ENCODE data around the gene CEMIP. TPM values are rescaled to one million over a fixed set of nuclear protein-coding genes. Genes with fewer than 3 reads are reported as not detected.

The CEMIP gene
- total RNA-seq, 6 donors from 2014 or later: 0.59 to 38.8 (median 5.7) TPM

- DNase-seq (no peak), ATAC-seq (ENCODE audit: low FRiP score in 2 of 2) (no peak)
- Histone ChIP-seq H3K4me1 (peaks cover 0 to 10% (median 4%) of the 10 kb centered on the region in 4 donors), H3K9me3 (no peaks in the 10 kb centered on the region), H3K27ac (no peak overlapping the region), H3K27me3 (no peaks in the 10 kb centered on the region), H3K4me3 (no peak overlapping the region), H3K36me3 (no peaks in the 10 kb centered on the region)
- WGBS, 2 donors: 87 to 96% methylated on average over 5 of the region's 5 CpGs
- TF ChIP-seq POLR2AphosphoS5 (IDR thresholded peaks at IDR 0.05): no peak
Measured at GRCh38 chr15:80841541-80841940, 62.4 kb downstream of the CEMIP start.

GRCh38 chr15:80844011-80844732 is 65.0 kb downstream of the CEMIP start:
- Histone ChIP-seq H3K4me3 (no peak overlapping the region), H3K4me1 (peaks cover 0 to 8% (median 2%) of the 10 kb centered on the region in 4 donors), H3K36me3 (no peaks in the 10 kb centered on the region), H3K27ac (no peak overlapping the region), H3K9me3 (no peaks in the 10 kb centered on the region), H3K27me3 (no peaks in the 10 kb centered on the region)
- DNase-seq (peak in 1 of 2 donors; percentile 68), ATAC-seq (ENCODE audit: low FRiP score in 2 of 2) (no peak)
- WGBS, 2 donors: 11 to 87% methylated on average over 1 to 11 of the region's 11 CpGs
- no peak for TF ChIP-seq POLR2A (IDR thresholded peaks at IDR 0.05)
- no peak for TF ChIP-seq CTCF (IDR thresholded peaks at IDR 0.05)
- no peak for TF ChIP-seq POLR2AphosphoS5 (IDR thresholded peaks at IDR 0.05)
- no peak for TF ChIP-seq EP300 (IDR thresholded peaks at IDR 0.05)

GRCh38 chr15:80846031-80846815 is 67.1 kb downstream of the CEMIP start:
- TF ChIP-seq CTCF (IDR thresholded peaks at IDR 0.05): no peak
- no peak for TF ChIP-seq EP300 (IDR thresholded peaks at IDR 0.05)
- no peak for TF ChIP-seq POLR2AphosphoS5 (IDR thresholded peaks at IDR 0.05)
- TF ChIP-seq POLR2A (IDR thresholded peaks at IDR 0.05): no peak
- Histone ChIP-seq H3K27me3 (no peaks in the 10 kb centered on the region), H3K4me1 (peaks cover 0 to 9% (median 0%) of the 10 kb centered on the region in 4 donors), H3K36me3 (no peaks in the 10 kb centered on the region), H3K9me3 (no peaks in the 10 kb centered on the region), H3K4me3 (no peak overlapping the region), H3K27ac (no peak overlapping the region)
- DNase-seq: no peak
- WGBS, 2 donors: 76 to 78% methylated on average over 9 to 11 of the region's 11 CpGs
- ATAC-seq (ENCODE audit: low FRiP score in 2 of 2): no peak

DNA sequence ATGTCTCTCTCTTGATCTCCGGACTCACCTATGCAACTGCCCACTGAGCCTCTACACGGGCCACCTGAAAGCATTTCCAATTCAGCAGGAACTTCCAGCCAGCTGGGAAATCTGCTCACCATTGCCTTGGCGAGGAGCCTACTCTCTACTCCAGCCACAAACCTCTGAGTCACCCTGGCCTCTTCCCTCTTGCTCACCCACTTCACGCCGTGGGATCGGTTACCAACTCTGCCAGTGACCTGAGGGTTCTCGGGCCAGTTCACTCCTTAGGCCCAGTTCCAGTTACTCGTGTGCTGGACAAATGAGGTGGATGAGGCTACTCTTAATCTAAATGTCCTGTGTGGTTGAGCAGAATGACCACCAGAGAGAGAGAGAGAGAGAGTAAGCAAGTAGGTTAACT is 70.1 kb downstream of the CEMIP start:
- DNase-seq (peak in 1 of 2 donors; percentile 88), ATAC-seq (ENCODE audit: low FRiP score in 2 of 2) (peak; percentile 72 to 74)
- Histone ChIP-seq H3K9me3 (no peaks in the 10 kb centered on the region), H3K27me3 (no peaks in the 10 kb centered on the region), H3K4me3 (no peak overlapping the region), H3K4me1 (peaks cover 0 to 23% (median 11%) of the 10 kb centered on the region in 4 donors), H3K36me3 (no peaks in the 10 kb centered on the region), H3K27ac (no peak overlapping the region)
- TF ChIP-seq CTCF (IDR thresholded peaks at IDR 0.05) (no peak), EP300 (IDR thresholded peaks at IDR 0.05) (peak in 1 of 4 donors; percentile 30), POLR2AphosphoS5 (IDR thresholded peaks at IDR 0.05) (peak in 1 of 2 donors; percentile 42)
- WGBS, 2 donors: 36 to 54% methylated on average over 7 to 8 of the region's 8 CpGs

DNA sequence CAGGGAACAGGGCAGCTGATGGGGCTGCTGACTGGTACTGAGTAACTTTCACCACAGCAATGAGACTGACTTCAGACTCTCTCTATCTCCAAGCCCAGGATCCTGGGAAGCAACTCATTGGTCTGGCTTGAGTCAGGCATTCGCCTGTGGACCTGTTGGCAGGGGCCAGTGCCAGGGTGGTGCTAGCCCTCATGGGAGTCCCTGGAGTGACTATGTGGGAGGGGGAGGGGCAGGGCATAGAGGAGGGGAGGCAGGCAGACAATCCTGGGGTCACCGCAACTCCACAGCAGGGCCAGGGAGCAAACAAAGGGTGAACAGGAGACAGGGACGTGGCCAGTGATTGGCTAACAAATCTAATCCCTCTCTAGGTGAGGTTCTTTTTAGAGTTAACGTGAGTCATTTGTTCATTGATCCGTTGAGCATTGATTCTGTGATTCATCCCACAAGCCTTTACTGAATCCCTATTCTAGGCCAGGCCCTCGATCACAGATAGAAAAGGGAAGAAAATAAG is 71.8 kb downstream of the CEMIP start:
- TF ChIP-seq POLR2AphosphoS5 (IDR thresholded peaks at IDR 0.05) (no peak), CTCF (IDR thresholded peaks at IDR 0.05) (no peak), POLR2A (IDR thresholded peaks at IDR 0.05) (no peak)
- peaks cover 0 to 23% (median 12%) of the 10 kb centered on the region in 4 donors for H3K4me1 ChIP-seq

More for the DNA sequence above, 71.8 kb downstream of the CEMIP start:
- 87 to 96% methylated on average over 5 to 6 of the region's 6 CpGs for WGBS, 2 donors
- Histone ChIP-seq H3K9me3 (no peaks in the 10 kb centered on the region), H3K27ac (no peak overlapping the region), H3K4me3 (no peak overlapping the region), H3K36me3 (no peaks in the 10 kb centered on the region), H3K27me3 (no peaks in the 10 kb centered on the region)
- ATAC-seq (ENCODE audit: low FRiP score in 2 of 2) (no peak), DNase-seq (no peak)
